Hematopoietic multipotent progenitor cell treated with erythropoietin and hydrocortisone succinate and interleukin-3 and kit ligand, for 17 days (in vitro differentiated cells): ENCODE measurements around the gene MLF2.
"Not testable (repeated sequence)": the region's sequence is repeated elsewhere in the genome, so short reads cannot be mapped to it uniquely, and the experiment has no call there.

Experiments
- DNase-seq: peaks from one replicate; pipeline ENCODE4 v3.0.0-alpha.2; 2015; ENCODE audit warnings: low spot score

MLF2 gene

DNA sequence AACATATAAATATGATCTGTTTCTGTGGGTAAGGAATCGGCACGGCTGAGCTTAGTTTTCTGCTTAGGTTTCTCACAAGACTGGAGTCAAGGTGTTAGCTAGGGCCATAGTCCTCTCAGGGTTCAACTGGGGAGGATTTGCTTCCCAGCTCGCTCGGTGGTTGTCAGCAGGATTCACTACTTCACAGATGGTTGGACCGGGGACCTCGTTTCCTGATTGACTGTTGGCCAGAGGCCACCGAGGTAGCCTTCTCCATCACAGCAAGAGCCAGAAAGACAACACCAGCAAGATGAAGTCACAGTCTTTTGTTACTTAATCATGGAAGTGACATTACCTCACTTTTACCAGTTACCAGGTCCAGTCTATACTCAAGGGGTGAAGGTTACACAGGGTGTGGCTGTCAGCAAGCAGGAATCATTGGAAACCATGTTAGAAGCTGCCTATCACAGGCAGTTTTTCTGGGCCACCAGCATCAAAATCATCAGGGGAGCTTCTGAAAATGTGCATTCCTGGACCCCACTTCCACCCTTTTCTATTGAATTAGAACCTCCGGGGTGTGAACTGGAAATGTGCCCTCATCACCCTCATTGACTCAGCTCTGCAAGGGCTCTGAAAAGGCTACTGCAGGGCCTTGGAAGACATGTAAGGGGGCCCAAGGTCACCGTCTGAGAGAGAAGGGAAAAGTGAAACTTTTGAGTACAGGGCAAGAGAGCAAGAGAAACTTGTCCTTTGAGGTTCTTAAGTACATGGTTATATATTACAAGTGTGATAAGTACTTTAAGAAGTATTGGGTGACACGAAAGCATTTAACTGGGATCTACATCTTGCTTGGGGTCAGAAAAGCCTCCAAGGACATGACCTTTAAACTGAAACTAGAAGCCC is 18.2 kb downstream of the MLF2 start:
- DNase-seq, result no peak

DNA sequence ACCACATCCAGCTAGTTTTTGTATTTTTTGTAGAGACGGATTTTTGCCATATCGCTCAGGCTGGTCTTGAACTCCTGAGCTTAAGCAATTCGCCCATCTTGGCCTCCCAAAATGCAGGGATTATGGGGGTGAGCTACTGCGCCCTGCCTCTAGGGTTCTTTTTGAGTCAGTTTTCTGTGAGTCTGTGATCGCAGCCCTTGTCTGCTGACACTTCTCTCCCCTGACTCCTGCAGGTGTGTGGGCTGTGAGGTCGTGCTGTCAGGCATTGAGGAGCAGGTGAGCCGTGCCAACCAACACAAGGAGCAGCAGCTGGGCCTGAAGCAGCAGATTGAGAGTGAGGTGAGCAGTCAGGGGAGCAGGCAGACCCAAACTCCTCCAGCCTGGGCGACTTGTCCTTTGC is 22.8 kb downstream of the MLF2 start:
- DNase-seq, result no peak

DNA sequence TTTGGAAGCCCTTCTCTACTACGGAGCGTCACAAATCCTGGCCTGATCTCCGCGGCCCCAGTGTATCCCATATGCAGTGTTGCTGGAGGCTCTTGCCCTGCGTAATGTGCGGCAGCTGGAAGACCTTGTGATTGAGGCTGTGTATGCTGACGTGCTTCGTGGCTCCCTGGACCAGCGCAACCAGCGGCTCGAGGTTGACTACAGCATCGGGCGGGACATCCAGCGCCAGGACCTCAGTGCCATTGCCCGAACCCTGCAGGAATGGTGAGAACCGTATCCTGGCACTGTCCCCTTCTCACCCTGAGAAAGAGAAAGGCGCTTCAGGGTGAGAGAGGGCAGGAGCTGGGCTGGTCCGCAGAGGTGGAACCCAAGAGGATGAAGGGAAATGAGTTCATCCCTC is 23.8 kb downstream of the MLF2 start:
- DNase-seq, result no peak

DNA sequence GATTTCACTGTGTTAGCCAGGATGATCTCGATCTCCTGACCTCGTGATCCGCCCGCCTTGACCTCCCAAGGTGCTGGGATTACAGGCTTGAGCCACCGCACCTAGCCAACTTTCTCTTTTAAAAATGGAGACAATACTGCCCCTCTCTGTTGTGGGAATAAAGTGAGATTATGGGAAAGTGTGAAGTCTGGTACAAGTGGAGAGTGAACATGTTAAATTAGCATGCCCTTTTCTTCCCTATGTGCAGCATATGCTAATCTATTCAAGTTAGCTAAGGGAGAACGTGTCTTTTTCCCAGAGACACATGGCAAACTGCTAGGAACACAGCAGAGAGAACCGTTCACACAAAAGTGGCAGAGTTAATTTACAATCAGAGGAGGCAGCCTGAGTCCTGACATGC is 27.6 kb downstream of the MLF2 start:
- DNase-seq, result no peak

DNA sequence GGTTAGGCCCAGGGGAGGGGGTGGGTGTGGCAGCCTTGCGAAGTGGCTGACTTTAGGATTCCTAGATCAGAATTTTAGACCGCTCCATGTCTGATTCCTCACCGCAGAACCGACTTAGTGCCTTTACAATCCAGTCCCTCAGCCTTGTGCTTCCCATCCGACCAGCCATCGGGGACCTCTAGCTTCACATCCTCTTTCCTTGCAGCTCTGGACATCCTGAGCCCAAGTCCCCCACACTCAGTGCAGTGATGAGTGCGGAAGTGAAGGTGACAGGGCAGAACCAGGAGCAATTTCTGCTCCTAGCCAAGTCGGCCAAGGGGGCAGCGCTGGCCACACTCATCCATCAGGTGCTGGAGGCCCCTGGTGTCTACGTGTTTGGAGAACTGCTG is 28.5 kb downstream of the MLF2 start:
- no peak for DNase-seq

DNA sequence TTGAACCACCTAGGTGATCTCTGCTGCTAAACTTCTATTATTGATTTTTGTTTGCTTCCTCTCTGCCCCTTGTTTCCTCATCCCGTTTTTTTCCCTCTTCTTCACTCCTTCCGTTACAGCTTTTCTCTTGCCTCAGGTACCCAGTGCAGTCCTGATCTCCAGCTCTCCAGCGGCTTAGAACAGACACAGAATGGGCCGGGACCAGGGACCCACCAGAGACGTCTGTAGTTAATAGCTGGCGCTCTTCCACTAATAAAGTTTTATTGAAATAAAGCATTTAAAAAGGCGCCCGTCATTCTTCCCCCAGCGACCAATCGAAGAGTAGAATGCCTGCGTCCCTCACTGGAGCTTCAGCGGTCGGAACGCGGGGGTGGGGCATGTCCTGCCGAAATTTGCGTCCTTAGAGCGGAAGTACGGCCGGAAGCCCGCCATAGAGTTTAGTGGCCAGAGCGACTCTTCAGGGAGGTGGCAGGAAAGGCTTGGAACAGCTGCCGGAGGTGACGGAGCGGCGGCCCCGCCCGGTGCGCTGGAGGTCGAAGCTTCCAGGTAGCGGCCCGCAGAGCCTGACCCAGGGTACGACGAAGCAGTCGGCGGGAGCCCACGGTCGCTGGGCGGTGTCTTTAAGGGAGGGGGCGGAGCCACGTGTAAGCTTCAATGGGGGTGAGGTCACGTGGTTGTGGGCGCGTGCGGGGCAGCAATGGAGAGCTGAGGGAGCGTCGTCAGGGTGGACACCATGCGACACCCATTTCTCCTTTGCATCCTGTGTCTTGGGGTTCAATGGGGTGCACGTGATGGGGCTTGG is 29.1 kb downstream of the MLF2 start, which contains the start of gene COPS7A:
COPS7A (plus strand) TSS at position 440 of the 802 bp plus-strand sequence. CDS start 611 bp downstream, outside the sequence.
- DNase-seq, result peak; percentile 95

DNA sequence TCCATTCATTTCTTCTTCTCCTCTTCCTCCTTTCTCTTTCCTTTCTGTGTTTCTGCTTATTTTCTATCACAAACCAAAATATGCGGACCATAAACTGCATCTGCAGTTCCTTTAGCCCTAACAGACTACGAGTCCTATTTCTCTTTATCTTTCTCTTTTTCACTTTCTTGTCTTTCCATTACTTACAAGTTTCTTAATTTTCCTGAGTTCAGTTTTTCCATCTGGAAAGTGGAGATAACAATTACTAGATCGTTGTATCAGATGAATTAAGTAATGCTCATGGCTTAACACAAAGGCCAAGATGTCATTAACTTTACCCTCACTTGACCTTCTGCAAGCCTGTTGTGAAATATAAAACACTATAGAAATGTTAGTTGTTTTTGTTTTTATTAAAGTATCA is 30.1 kb downstream of the MLF2 start:
- peak; percentile 31 for DNase-seq

DNA sequence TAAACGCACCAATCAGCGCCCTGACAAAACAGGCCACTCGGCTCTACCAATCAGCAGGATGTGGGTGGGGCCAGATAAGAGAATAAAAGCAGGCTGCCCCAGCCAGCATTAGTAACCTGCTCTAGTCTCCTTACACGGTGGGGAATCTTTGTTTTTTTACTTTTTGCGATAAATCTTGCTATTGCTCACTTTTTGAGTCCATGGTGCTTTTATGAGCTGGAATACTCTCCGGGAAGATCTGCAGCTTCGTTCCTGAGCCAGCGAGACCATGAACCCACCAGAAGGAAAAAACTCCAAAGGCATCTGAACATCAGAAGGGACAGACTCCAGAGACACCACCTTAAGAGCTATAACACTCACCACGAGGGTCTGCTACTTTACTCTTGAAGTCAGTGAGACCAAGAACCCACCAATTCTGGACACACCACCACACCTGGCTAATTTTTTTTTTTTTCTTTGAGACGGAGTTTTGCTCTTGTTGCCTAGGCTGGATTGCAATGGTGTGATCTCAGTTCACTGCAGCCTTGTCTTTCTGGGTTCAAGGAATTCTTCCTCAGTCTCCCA is 36.0 kb downstream of the MLF2 start:
- DNase-seq, result no peak

DNA sequence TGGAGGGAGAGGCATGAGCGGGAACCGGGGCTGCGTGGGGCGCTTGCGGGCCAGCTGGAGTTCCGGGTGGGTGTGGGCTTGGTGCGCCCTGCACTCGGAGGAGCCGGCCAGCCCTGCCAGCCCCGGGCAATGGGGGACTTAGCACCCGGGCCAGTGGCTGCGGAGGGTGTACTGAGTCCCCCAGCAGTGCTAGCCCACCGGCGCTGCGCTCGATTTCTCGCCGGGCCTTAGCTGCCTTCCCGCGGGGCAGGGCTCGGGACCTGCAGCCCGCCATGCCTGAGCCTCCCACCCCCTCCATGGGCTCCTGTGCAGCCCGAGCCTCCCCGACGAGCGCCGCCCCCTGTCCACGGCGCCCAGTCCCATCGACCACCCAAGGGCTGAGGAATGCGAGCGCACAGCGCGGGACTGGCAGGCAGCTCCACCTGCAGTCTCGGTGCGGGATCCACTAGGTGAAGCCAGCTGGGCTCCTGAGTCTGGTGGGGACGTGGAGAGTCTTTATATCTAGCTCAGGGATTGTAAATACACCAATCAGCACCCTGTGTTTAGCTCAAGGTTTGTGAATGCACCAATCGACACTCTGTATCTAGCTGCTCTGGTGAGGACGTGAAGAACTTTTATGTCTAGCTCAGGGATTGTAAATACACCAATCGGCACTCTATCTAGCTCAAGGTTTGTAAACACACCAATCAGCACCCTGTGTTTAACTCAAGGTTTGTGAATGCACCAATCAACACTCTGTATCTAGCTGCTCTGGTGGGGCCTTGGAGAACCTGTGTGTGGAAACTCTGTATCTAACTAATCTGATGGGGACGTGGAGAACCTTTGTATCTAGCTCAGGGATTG is 36.7 kb downstream of the MLF2 start:
- not testable (repeated sequence) for DNase-seq

DNA sequence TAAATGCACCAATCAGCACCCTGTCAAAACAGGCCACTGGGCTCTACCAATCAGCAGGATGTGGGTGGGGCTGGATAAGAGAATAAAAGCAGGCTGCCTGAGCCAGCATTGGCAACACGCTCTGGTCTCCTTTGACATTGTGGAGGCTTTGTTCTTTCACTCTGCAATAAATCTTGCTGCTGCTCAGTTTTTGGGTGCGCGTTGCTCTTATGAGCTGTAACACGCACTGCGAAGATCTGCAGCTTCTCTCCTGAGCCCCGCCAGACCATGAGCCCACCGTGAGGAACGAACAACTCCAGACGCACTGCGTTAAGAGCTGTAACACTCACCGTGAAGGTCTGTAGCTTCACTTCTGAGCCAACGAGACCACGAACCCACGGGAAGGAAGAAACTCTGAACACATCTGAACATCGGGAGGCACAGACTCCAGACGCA is 44.0 kb downstream of the MLF2 start:
- no peak for DNase-seq

DNA sequence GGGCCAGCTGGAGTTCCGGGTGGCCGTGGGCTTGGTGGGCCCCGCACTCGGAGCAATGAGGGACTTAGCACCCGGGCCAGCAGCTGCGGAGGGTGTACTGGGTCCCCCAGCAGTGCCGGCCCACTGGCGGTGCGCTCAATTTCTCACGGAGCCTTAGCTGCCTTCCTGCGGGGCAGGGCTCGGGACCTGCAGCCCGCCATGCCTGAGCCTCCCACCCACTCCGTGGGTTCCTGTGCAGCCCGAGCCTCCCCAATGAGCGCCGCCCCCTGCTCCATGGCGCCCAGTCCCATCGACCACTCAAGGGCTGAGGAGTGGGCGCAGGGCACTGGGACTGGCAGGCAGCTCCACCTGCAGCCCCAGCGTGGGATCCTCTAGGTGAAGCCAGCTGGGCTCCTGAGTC is 44.6 kb downstream of the MLF2 start:
- not testable (repeated sequence) for DNase-seq

DNA sequence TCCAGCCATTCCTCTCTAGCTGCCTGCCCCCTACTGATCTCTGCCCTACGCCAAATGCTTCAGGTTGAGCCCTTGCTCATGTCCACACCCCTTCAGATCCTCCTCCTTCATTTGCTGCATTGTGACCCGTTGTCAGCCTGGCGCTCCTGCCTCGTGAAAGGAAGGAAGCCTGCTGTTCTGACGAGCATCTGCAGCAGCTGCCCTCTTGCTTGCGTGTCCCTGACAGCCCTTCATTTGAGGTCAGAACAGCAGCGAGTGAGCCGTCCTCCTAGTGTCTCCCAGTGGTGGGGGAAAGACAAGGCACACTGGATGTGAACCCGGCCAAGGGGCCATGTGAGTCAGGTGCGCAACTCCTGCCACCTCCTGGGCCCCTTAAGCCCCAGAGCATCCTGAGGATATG is 49.3 kb downstream of the MLF2 start:
- DNase-seq, result no peak

DNA sequence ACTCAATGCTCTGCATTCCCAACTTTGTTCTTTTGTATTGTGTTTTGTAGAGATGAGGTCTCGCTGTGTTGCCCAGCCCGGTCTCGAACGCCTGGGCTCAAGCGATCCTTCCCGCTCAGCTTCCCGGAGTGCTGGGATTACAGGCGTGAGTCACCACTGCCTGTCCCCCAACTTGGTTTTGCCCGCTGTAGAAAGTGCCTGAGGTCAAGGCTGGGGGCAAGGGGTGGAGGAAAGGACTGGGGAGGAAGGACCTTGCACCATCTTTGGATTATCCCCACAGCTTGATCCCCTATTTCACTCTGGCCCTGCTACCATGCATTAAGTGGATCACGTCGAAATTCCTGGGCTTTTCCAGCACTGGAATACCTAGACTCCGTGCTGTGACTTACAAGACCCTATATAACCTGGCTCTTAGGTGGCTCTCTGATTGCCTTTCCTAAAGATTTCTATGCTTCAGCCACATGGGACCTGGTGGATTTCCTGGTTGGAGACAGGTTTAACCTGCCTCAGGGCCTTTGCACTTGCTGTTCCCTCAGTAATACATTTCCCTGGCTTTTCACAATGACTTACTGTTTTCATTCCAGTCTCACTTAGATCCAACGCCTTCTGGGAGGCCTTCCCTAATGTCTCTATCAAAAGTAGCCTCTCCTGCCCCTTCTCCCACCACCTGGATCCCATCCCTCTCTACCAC is 51.7 kb downstream of the MLF2 start:
- DNase-seq, result no peak

DNA sequence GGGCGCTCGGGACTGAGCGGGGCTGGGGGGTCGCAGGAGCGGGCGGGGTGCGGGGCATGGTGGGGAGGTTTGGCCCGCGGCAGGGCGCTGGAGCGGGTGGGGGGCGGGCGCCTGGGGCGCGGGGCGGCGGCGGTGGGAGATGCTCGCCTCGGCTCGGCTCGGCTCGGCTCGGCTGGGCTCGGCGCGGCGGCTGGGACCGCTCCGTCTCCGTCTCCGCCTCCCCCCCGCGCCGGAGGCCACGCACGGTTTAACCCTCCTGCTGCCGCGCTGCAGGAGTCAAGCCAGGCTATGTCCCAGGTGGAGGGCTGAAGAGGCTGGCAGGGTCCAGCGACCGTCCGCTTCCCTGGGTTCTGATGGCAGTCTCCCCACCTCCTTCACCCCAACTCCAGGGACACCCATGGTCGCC is 52.3 kb downstream of the MLF2 start, which contains the start of gene PIANP:
PIANP (minus strand) TSS at position 170 of the 406 bp plus-strand sequence. CDS start 2,754 bp downstream, outside the sequence.
- no peak for DNase-seq

DNA sequence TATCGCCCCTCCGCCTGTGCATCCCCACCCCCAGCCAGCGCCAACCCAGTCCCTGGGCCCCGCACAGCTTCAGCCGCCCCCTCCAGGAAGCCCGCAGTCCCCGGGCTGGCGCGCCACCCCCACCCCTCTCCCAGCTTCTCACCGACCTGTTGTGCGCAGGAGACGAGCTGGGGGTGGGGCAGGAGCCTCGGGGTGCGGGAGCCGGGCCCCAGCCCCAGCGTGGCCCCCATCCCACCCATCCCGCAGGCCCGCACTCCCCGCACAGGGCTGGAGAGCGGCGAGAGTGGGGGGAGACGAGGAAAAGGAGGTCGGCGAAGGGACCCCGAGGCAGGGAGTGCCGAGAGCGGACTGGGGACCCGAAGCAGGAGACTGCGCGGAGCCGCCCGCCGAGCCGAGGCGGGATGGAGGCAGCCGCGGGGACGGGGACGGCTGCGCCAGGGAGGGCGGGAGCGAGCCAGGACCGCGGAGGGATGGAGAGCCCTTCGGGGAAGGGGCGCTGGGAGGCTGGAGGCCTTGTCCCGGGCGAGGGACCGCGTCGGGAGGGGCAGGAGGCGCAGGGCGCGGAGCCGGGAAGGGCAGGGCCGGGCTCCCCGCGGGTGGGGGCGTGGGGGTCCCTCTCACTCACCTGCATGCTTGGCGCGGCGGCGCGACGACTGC is 52.8 kb downstream of the MLF2 start:
- DNase-seq, result no peak

DNA sequence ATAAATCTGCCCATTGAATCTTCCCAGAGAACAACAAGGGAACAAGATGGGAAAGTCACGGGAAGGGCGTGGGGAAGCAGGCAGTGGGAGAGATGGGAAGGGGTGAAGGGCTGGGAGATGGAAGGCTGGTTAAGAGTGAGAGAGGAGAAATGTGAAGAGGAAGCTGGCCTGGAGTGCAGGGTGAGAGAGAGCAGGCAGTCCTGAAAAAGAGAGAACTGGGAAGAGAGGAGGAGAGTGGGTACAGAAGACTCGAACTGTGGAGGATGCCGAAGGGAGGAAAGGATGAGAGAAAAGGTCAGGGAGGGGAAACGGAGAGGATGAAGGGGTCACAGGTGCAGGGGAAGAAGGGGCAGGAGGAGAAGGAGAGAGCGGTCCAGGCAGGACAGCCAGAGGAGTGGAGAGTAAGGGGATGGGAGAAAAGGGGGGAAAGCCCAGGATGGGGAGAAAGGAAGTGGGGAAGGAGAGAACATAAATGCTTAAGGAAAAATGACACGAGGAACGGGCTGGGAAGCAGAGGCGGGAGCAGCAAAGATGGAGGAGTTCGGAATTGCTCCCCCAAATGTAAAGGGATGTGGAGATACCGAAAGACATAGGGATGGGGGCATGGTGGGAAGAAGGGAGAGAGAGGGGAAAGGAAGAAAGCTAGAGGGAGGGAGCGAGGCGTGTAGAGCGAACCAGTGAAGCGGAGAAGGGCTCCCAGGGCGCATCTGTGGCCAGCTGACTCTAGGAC is 53.5 kb downstream of the MLF2 start:
- no peak for DNase-seq

DNA sequence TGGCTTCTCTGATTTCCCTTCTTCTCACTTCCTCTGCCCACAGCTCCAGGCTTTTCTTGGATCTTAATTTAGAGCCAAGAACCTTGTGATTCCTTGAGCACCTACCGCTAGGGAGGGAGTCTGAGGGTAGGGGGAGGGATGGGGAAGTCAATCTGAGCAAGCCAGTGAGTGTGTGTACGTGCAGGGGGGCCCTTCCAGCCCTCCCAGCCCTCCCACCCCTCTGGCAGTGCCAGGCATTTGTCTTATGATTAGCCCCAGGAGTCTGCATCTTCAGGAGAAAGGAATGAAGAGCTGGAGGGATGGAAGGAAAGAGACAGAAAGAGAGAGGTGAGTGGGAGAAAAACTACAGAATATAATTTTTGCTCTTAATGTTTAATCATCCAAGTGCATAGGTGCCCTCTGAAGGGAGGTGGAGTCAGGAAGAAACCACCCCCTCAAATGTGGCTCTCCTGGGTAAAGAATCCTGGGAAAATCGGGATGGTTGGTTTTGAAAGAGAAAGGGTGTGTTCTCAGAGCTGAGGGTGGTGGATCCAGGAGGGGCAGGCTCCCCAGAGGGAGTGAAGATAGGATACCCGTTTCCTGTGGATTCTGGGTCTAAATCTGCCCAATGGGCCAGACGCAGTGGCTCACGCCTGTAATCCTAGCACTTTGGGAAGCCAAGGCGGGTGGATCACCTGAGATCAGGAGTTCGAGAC is 54.4 kb downstream of the MLF2 start:
- no peak for DNase-seq
